Ovary (tissue), 3 donors: ENCODE results near the gene SOX10.

Experiments
- CTCF ChIP-seq, 3 donors: fragments of 450-650 bp in 2 of 3; fragments of 200-600 bp in 1 of 3; IDR thresholded peaks; one replicate each; pipeline versions ENCODE4 v1.5.1 to v1.8.0; 2016 to 2022; ENCODE audit warnings: antibody characterized with exemption in 3 of 3, mild to moderate bottlenecking in 1 of 3
- POLR2A ChIP-seq: fragments of 450-650 bp; IDR thresholded peaks from one replicate; pipeline ENCODE4 v1.6.1; 2017; ENCODE audit warnings: antibody characterized with exemption, mild to moderate bottlenecking, moderate library complexity
- donor health status: DM: no; HTN: no; CAD: no.

- no peak for TF ChIP-seq POLR2A
- TF ChIP-seq CTCF (IDR thresholded peaks at IDR 0.05), result no peak
These were observed 38.7 kb upstream of the SOX10 start for GRCh38 chr22:38023045-38023444.
